ENCODE measurements around the gene MCM8. TPM values are rescaled to one million over a fixed set of nuclear protein-coding genes. Genes with fewer than 3 reads are reported as not detected.

The MCM8 gene
- total RNA-seq, 1 donor from 2014 or later: 4.2 TPM

GRCh38 chr20:6037082-6037481, 86.6 kb downstream of the MCM8 start:
- peaks cover 10% of the 10 kb centered on the region for H3K4me1 Mint-ChIP-seq (ENCODE audit: low read depth)
- H3K36me3 Mint-ChIP-seq (ENCODE audit: low read depth): peaks cover 41% of the 10 kb centered on the region
- H3K4me3 Mint-ChIP-seq (ENCODE audit: unreplicated experiment): no peak overlapping the region
- no peaks in the 10 kb centered on the region for H3K27me3 Mint-ChIP-seq (ENCODE audit: low read depth)
- no peak for DNase-seq (ENCODE audit: low spot score)
- H3K9me3 Mint-ChIP-seq (ENCODE audit: low read depth): no peaks in the 10 kb centered on the region
- TF ChIP-seq, protein P1, sequence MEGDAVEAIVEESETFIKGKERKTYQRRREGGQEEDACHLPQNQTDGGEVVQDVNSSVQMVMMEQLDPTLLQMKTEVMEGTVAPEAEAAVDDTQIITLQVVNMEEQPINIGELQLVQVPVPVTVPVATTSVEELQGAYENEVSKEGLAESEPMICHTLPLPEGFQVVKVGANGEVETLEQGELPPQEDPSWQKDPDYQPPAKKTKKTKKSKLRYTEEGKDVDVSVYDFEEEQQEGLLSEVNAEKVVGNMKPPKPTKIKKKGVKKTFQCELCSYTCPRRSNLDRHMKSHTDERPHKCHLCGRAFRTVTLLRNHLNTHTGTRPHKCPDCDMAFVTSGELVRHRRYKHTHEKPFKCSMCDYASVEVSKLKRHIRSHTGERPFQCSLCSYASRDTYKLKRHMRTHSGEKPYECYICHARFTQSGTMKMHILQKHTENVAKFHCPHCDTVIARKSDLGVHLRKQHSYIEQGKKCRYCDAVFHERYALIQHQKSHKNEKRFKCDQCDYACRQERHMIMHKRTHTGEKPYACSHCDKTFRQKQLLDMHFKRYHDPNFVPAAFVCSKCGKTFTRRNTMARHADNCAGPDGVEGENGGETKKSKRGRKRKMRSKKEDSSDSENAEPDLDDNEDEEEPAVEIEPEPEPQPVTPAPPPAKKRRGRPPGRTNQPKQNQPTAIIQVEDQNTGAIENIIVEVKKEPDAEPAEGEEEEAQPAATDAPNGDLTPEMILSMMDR (IDR thresholded peaks at IDR 0.05): no peak
- H3K27ac Mint-ChIP-seq (ENCODE audit: unreplicated experiment): no peak overlapping the region

DNA sequence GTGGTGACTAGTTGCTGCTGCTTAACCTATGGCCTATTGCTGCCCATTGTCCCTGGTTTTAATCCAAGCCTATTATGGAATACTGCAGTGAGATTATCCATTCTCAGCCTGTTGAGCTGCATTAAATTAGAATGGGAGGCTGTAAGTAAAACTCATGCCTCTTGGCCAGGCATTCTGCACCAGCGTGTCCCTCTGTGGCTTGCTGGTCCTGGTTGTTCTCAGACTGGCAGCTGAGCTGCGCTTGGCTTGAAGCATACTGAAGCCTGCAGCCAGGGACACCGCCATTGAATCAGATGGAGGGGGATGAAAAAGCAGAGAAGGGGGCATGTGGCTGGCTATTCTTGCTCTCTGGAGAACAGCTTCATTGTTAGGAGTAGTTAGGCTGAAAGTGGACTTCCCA, 87.8 kb downstream of the MCM8 start:
- Mint-ChIP-seq H3K4me1 (ENCODE audit: low read depth) (peaks cover 10% of the 10 kb centered on the region), H3K36me3 (ENCODE audit: low read depth) (peaks cover 41% of the 10 kb centered on the region), H3K27me3 (ENCODE audit: low read depth) (no peaks in the 10 kb centered on the region), H3K4me3 (ENCODE audit: unreplicated experiment) (no peak overlapping the region), H3K9me3 (ENCODE audit: low read depth) (no peaks in the 10 kb centered on the region), H3K27ac (ENCODE audit: unreplicated experiment) (no peak overlapping the region)
- TF ChIP-seq, protein P1 (IDR thresholded peaks at IDR 0.05): no peak
- no peak for DNase-seq (ENCODE audit: low spot score)

DNA sequence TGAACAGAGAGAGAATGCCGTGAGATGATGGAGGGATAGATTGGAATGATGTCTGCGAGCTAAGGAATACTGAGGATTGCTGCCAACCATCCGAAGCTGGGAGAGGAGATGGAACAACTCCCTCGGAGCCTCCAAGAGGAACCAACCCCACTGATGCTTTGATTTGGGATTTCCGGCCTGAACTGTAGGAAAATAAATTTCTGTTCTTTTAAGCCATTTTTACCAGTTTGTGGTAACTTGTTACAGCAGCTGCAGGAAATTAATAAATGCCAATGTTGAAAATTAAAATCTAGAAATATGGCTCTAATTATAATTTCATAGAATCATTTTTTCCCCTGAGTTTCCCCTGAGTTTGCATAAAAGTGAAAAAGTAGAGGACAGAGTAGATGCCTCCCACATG, 89.3 kb downstream of the MCM8 start:
- H3K9me3 Mint-ChIP-seq (ENCODE audit: low read depth): no peaks in the 10 kb centered on the region
- H3K4me3 Mint-ChIP-seq (ENCODE audit: unreplicated experiment): no peak overlapping the region
- H3K27ac Mint-ChIP-seq (ENCODE audit: unreplicated experiment): no peak overlapping the region
- peaks cover under 1% of the 10 kb centered on the region for H3K4me1 Mint-ChIP-seq (ENCODE audit: low read depth)
- DNase-seq (ENCODE audit: low spot score): no peak
- H3K36me3 Mint-ChIP-seq (ENCODE audit: low read depth): peaks cover 33% of the 10 kb centered on the region
- TF ChIP-seq, protein P1 (IDR thresholded peaks at IDR 0.05): no peak
- no peaks in the 10 kb centered on the region for H3K27me3 Mint-ChIP-seq (ENCODE audit: low read depth)

GRCh38 chr20:6040540-6040939, 90.1 kb downstream of the MCM8 start:
- Mint-ChIP-seq H3K27ac (ENCODE audit: unreplicated experiment) (no peak overlapping the region), H3K27me3 (ENCODE audit: low read depth) (no peaks in the 10 kb centered on the region), H3K9me3 (ENCODE audit: low read depth) (no peaks in the 10 kb centered on the region), H3K4me3 (ENCODE audit: unreplicated experiment) (no peak overlapping the region), H3K36me3 (ENCODE audit: low read depth) (peaks cover 31% of the 10 kb centered on the region), H3K4me1 (ENCODE audit: low read depth) (no peaks in the 10 kb centered on the region)
- TF ChIP-seq, protein P1 (IDR thresholded peaks at IDR 0.05): no peak
- no peak for DNase-seq (ENCODE audit: low spot score)

DNA sequence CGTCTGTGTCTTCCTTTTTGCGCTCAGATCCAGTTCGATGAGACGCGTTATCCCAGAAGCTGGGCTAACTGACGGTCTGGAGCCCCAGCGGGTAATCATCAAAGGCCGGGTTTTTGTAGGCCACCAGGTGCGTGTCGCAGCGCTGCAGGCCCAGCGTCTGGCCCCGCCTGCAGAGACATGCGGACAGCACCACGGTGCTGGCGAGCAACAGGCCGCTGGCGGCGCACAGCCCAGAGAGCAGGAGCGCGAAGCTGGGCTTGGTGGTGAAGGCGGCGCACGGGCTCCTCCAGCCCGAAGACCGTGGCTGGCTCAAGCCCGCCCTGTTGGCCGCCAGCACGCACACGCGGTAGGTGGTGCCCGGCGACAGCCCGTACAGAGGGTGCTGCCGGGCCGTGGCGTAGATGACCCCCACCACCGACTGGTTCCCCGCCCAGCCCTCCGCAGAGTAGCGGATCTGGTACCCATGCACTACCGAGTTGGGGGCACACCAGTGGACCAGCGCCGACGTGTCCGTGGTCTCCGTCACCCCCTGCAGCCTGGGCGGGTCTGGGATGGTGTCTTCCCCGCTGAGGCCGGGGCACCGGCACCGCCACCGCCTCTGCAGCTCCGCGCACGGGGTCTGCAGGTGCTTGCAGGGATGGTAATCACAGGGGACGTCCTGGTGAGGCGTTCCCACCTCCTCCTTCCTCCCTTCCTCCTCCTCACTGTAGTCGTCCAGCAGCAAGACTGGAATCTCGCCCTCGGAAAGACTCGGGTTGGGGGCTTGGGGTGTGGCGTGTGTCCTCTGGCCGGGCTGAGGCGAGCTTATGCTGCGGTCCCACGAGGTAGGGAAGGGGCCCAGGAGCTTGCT, 90.7 kb downstream of the MCM8 start:
- DNase-seq (ENCODE audit: low spot score): no peak
- H3K27ac Mint-ChIP-seq (ENCODE audit: unreplicated experiment): no peak overlapping the region
- no peak overlapping the region for H3K4me3 Mint-ChIP-seq (ENCODE audit: unreplicated experiment)
- H3K36me3 Mint-ChIP-seq (ENCODE audit: low read depth): peaks cover 31% of the 10 kb centered on the region
- H3K27me3 Mint-ChIP-seq (ENCODE audit: low read depth): no peaks in the 10 kb centered on the region
- no peaks in the 10 kb centered on the region for H3K4me1 Mint-ChIP-seq (ENCODE audit: low read depth)
- TF ChIP-seq, protein P1 (IDR thresholded peaks at IDR 0.05): no peak
- H3K9me3 Mint-ChIP-seq (ENCODE audit: low read depth): no peaks in the 10 kb centered on the region
